ENCODE data around the gene JSRP1. TPM values are rescaled to one million over a fixed set of nuclear protein-coding genes. Genes with fewer than 3 reads are reported as not detected.

The JSRP1 gene
- polyA plus RNA-seq, 1 of the 3 experiments (the other 2 are of a cell fraction): 0.76 TPM

DNA sequence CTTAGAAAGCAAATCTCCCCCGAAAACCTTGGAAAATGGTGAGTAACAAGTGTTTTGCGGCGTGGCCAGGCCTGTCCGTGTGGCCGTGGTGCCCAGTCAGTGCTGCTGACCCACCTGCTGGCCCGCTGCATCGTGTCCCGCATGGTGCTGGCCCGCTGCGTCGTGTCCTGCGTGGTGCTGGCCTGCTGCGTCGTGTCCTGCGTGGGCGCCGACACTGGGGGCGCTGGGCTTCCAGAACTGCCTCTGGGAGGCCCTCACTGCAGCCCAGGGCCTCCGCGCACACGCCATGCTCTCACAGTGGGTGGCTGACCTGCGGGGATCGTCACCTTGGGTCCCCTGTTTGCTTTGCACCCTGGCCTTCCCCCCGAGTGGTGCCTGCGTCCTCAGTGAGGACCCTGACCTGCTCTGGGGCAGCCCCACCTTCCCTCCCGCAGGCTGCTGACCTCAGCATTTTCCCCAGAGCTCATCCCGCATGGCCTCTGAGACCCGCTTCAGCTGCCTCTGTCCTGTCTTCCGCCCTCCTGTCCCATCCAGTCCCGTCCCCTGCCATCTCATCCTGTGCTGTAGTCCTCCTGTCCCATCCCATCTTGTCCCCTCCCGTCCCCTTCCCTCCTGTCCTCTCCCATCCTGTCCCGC, 30.7 kb downstream of the JSRP1 start:
- Histone ChIP-seq H3K9me2 (no peaks in the 10 kb centered on the region), H3K27me3 (ENCODE audit: insufficient read depth) (no peaks in the 10 kb centered on the region), H3K4me3 (ENCODE audit: low read depth in 2 of 2, low read length in 1 of 2) (no peak overlapping the region), H3K9me3 (no peaks in the 10 kb centered on the region), H3K79me2 (ENCODE audit: insufficient read depth) (no peaks in the 10 kb centered on the region), H2AFZ (ENCODE audit: low read depth) (no peak overlapping the region), H3K4me2 (no peak overlapping the region), H3F3A (replicated peaks; ENCODE audit: insufficient read depth) (peaks cover 9% of the 10 kb centered on the region), H3K9ac (no peak overlapping the region), H4K20me1 (ENCODE audit: insufficient read depth) (no peaks in the 10 kb centered on the region), H3K27ac (ENCODE audit: low read depth in 2 of 2, low read length in 1 of 2) (no peak overlapping the region), H3K36me3 (replicated peaks in 1 of 2; ENCODE audit: control insufficient read depth in 1 of 2, insufficient read depth in 2 of 2, low read length in 1 of 2) (peaks cover 3 to 61% of the 10 kb centered on the region in 2 experiments), H3K4me1 (ENCODE audit: control insufficient read depth in 1 of 2, insufficient read depth in 2 of 2, low read depth in 1 of 2, low read length in 1 of 2) (peaks cover 0 to 6% of the 10 kb centered on the region in 2 experiments; a peak in 1 of 4 replicates)
- ChIA-PET CTCF (interaction anchor here (1.2 to 1.8 kb wide), 6 partner anchors 8 to 90 kb away, joined by 3 to 6 read pairs (median 4); partner anchors contain the start of gene PLEKHJ1), POLR2A (no interaction called here)
- 96% methylated on average over 14 of the region's 32 CpGs for WGBS (ENCODE audit: low lambda C conversion rate)
- no peak for DNase-seq
- TF ChIP-seq MEF2A (IDR thresholded peaks at IDR 0.05; ENCODE audit: borderline replicate concordance, low read depth) (no peak), JUND (IDR thresholded peaks at IDR 0.05) (no peak), TAF1 (IDR thresholded peaks at IDR 0.05; ENCODE audit: borderline replicate concordance, low read depth, low read length) (no peak), POLR2AphosphoS5 (IDR thresholded peaks at IDR 0.05; ENCODE audit: low read depth, low read length) (no peak)
- TF ChIP-seq, protein P1, sequence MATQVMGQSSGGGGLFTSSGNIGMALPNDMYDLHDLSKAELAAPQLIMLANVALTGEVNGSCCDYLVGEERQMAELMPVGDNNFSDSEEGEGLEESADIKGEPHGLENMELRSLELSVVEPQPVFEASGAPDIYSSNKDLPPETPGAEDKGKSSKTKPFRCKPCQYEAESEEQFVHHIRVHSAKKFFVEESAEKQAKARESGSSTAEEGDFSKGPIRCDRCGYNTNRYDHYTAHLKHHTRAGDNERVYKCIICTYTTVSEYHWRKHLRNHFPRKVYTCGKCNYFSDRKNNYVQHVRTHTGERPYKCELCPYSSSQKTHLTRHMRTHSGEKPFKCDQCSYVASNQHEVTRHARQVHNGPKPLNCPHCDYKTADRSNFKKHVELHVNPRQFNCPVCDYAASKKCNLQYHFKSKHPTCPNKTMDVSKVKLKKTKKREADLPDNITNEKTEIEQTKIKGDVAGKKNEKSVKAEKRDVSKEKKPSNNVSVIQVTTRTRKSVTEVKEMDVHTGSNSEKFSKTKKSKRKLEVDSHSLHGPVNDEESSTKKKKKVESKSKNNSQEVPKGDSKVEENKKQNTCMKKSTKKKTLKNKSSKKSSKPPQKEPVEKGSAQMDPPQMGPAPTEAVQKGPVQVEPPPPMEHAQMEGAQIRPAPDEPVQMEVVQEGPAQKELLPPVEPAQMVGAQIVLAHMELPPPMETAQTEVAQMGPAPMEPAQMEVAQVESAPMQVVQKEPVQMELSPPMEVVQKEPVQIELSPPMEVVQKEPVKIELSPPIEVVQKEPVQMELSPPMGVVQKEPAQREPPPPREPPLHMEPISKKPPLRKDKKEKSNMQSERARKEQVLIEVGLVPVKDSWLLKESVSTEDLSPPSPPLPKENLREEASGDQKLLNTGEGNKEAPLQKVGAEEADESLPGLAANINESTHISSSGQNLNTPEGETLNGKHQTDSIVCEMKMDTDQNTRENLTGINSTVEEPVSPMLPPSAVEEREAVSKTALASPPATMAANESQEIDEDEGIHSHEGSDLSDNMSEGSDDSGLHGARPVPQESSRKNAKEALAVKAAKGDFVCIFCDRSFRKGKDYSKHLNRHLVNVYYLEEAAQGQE (IDR thresholded peaks at IDR 0.05; ENCODE audit: low read depth, low read length): no peak
- TF ChIP-seq, protein P2, sequence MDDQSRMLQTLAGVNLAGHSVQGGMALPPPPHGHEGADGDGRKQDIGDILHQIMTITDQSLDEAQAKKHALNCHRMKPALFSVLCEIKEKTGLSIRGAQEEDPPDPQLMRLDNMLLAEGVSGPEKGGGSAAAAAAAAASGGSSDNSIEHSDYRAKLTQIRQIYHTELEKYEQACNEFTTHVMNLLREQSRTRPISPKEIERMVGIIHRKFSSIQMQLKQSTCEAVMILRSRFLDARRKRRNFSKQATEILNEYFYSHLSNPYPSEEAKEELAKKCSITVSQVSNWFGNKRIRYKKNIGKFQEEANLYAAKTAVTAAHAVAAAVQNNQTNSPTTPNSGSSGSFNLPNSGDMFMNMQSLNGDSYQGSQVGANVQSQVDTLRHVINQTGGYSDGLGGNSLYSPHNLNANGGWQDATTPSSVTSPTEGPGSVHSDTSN (IDR thresholded peaks at IDR 0.05): no peak

- Histone ChIP-seq H3K9ac (no peak overlapping the region), H3K4me2 (no peak overlapping the region), H3K4me1 (ENCODE audit: control insufficient read depth in 1 of 2, insufficient read depth in 2 of 2, low read depth in 1 of 2, low read length in 1 of 2) (peaks cover 0 to 13% of the 10 kb centered on the region in 2 experiments; a peak in 1 of 4 replicates), H3K4me3 (ENCODE audit: low read depth in 2 of 2, low read length in 1 of 2) (no peak overlapping the region), H3K79me2 (ENCODE audit: insufficient read depth) (no peaks in the 10 kb centered on the region), H3K27me3 (ENCODE audit: insufficient read depth) (no peaks in the 10 kb centered on the region), H3K27ac (ENCODE audit: low read depth in 2 of 2, low read length in 1 of 2) (no peak overlapping the region), H3F3A (replicated peaks; ENCODE audit: insufficient read depth) (peaks cover 2% of the 10 kb centered on the region), H3K9me2 (no peaks in the 10 kb centered on the region), H4K20me1 (ENCODE audit: insufficient read depth) (no peaks in the 10 kb centered on the region), H3K9me3 (no peaks in the 10 kb centered on the region), H2AFZ (ENCODE audit: low read depth) (no peak overlapping the region), H3K36me3 (replicated peaks in 1 of 2; ENCODE audit: control insufficient read depth in 1 of 2, insufficient read depth in 2 of 2, low read length in 1 of 2) (peaks cover 3 to 60% of the 10 kb centered on the region in 2 experiments)
- TF ChIP-seq TAF1 (IDR thresholded peaks at IDR 0.05; ENCODE audit: borderline replicate concordance, low read depth, low read length) (no peak), IRF3 (IDR thresholded peaks at IDR 0.05; ENCODE audit: low read depth, low read length) (no peak), ELF1 (IDR thresholded peaks at IDR 0.05) (no peak), RCOR1 (IDR thresholded peaks at IDR 0.05; ENCODE audit: low read length) (no peak)
- TF ChIP-seq, protein P3, sequence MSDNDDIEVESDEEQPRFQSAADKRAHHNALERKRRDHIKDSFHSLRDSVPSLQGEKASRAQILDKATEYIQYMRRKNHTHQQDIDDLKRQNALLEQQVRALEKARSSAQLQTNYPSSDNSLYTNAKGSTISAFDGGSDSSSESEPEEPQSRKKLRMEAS (IDR thresholded peaks at IDR 0.05; ENCODE audit: low read depth): no peak
- CTCF ChIA-PET: interaction anchor here (0.9 to 1.5 kb wide), 4 partner anchors 9 to 294 kb away, joined by 3 to 4 read pairs (median 3); partner anchors contain the start of gene PLEKHJ1
- DNase-seq: no peak
- POLR2A ChIA-PET: no interaction called here
- WGBS (ENCODE audit: low lambda C conversion rate): 98% methylated on average over 13 of the region's 13 CpGs
Measured at GRCh38 chr19:2224754-2225349, 31.4 kb downstream of the JSRP1 start.
